HG03095 (cell line): ENCODE measurements around the gene RFWD3.
"Not testable (repeated sequence)": the region's sequence is repeated elsewhere in the genome, so short reads cannot be mapped to it uniquely, and the experiment has no call there.

Experiments used
- ATAC-seq: cut with Tn5 transposase; IDR thresholded peaks from one replicate; pipeline ENCODE4 v1.9.1; 2021; ENCODE audit warnings: moderate library complexity; ENCODE audit not compliant: unreplicated experiment

Gene RFWD3

GRCh38 chr16:74666010-74666421, 661 bp downstream of the RFWD3 start:
- no peak for ATAC-seq

GRCh38 chr16:74661064-74661463, 5.6 kb downstream of the RFWD3 start:
- ATAC-seq = no peak

- no peak for ATAC-seq
Observed at GRCh38 chr16:74660383-74660782, 6.3 kb downstream of the RFWD3 start.

- ATAC-seq = no peak
Observed at GRCh38 chr16:74659041-74659440, 7.6 kb downstream of the RFWD3 start.

- ATAC-seq = no peak
Observed at GRCh38 chr16:74657870-74658642, 8.6 kb downstream of the RFWD3 start.

GRCh38 chr16:74654536-74655050, 12.1 kb downstream of the RFWD3 start:
- no peak for ATAC-seq

GRCh38 chr16:74652883-74653282, 13.8 kb downstream of the RFWD3 start:
- ATAC-seq = not testable (repeated sequence)

GRCh38 chr16:74652249-74652648, 14.4 kb downstream of the RFWD3 start:
- ATAC-seq = no peak

- ATAC-seq = no peak
Observed at GRCh38 chr16:74651841-74652240, 14.8 kb downstream of the RFWD3 start.

GRCh38 chr16:74650966-74651567, 15.6 kb downstream of the RFWD3 start:
- ATAC-seq = no peak

GRCh38 chr16:74649839-74650504, 16.7 kb downstream of the RFWD3 start:
- ATAC-seq = no peak

- ATAC-seq = no peak
Observed at GRCh38 chr16:74641969-74642368, 24.7 kb downstream of the RFWD3 start.

- no peak for ATAC-seq
Observed at GRCh38 chr16:74637742-74638453, 28.8 kb downstream of the RFWD3 start.

GRCh38 chr16:74635303-74635702, 31.4 kb downstream of the RFWD3 start:
- no peak for ATAC-seq

GRCh38 chr16:74633686-74634085, 33.0 kb downstream of the RFWD3 start:
- ATAC-seq = no peak

- ATAC-seq = no peak
Observed at GRCh38 chr16:74627506-74628220, 39.0 kb downstream of the RFWD3 start.

GRCh38 chr16:74626741-74627416, 39.8 kb downstream of the RFWD3 start:
- peak; percentile 47 for ATAC-seq

- no peak for ATAC-seq
Observed at GRCh38 chr16:74625500-74626350, 41.0 kb downstream of the RFWD3 start.

- ATAC-seq = no peak
Observed at GRCh38 chr16:74623839-74624235, 42.8 kb downstream of the RFWD3 start.
